Sigmoid colon (tissue), 4 donors: ENCODE measurements around the gene GSE1.

Experiments
- POLR2A ChIP-seq, 2 donors: fragments of 450-650 bp; IDR thresholded peaks; one replicate each; pipeline ENCODE4 v1.6.1; 2016; ENCODE audit warnings: antibody characterized with exemption in 2 of 2, mild to moderate bottlenecking in 2 of 2, moderate library complexity in 2 of 2
- POLR2AphosphoS5 ChIP-seq, 4 donors: sonication (generic); formaldehyde crosslinking; IDR thresholded peaks; one replicate each; pipeline ENCODE4 v1.6.1; 2017; ENCODE audit warnings: antibody characterized with exemption in 4 of 4

GRCh38 chr16:85573045-85573695, 40.0 kb upstream of the GSE1 start:
- TF ChIP-seq POLR2AphosphoS5 (IDR thresholded peaks at IDR 0.05) (no peak), POLR2A (IDR thresholded peaks at IDR 0.05) (no peak)
